ENCODE measurements around the gene OGFOD1. TPM values are rescaled to one million over a fixed set of nuclear protein-coding genes. Genes with fewer than 3 reads are reported as not detected.
"Not testable (repeated sequence)": the region's sequence is repeated elsewhere in the genome, so short reads cannot be mapped to it uniquely, and the experiment has no call there.

OGFOD1 gene
- total RNA-seq, 1 donor from 2014 or later: 79.7 TPM

DNA sequence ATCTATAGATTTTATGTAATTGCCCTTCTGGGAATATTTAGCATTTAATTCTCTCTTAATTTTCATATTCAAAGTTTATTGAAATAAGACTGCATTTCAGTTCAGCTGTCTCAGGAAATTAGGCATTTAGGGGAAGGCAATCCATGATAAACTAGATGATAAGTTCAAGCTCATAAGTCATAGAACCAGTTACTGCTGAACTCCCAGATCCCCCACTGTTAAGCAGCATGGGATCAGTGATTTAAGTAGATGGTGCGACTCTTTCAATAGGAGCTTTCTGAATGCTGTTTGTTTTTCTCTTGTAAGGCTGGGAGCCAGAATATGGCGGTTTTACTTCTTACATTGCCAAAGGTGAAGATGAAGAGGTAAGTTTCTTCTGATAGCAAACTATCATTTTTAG lies 23.8 kb downstream of the OGFOD1 start:
- H3K4me3 Mint-ChIP-seq (ENCODE audit: low read depth): no peak overlapping the region
- peaks cover 13% of the 10 kb centered on the region for H3K4me1 Mint-ChIP-seq (ENCODE audit: low read depth)
- H3K9me3 Mint-ChIP-seq: no peaks in the 10 kb centered on the region
- no peak overlapping the region for H3K27ac Mint-ChIP-seq
- H3K27me3 Mint-ChIP-seq (ENCODE audit: low read depth): no peaks in the 10 kb centered on the region
- intact Hi-C loops (cut with micrococcal nuclease): no loop called here
- DNase-seq (ENCODE audit: low spot score): no peak
- H3K36me3 Mint-ChIP-seq (ENCODE audit: low read depth): peaks cover 75% of the 10 kb centered on the region

DNA sequence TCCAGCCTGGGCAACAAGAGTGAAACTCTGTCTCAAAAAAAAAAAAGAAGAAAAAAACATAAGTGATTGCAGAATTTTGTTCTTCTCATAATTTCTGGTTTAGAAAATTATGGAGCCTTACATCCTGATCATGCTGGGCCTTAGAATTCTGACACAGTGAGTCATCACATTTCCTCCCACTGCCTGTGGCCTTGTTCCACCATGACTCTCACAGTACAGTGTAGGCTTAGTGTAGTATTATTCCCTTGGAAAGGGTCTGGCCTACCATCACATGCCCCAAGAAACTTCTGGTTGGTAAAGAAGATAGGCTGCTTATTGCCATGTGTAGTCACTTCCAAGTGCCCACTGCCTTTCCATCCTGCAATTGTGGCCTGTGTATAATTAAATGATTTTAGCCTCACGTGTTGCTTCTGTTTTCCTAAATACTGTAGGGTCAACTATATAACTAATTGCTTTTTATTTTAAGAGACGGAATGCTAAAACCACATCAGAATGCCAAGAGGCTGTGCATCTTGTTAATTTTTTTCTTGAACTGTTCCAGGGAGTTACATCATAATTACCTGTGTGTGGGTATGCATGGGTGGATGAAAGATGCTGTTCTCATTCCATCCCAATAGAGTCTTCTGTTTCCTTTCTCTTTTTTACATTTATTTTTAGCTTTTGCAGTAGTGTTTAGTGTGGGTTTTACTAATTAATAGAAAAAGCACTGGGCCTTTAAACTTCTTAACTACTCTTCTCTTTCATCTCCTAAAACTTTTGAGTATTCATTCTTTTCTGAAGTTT lies 25.9 kb downstream of the OGFOD1 start:
- no peaks in the 10 kb centered on the region for H3K9me3 Mint-ChIP-seq
- no peak overlapping the region for H3K4me3 Mint-ChIP-seq (ENCODE audit: low read depth)
- peaks cover 57% of the 10 kb centered on the region for H3K36me3 Mint-ChIP-seq (ENCODE audit: low read depth)
- peaks cover 13% of the 10 kb centered on the region for H3K4me1 Mint-ChIP-seq (ENCODE audit: low read depth)
- intact Hi-C loops (cut with micrococcal nuclease): no loop called here
- peak overlapping the region; percentile 46 for H3K27ac Mint-ChIP-seq
- no peaks in the 10 kb centered on the region for H3K27me3 Mint-ChIP-seq (ENCODE audit: low read depth)
- DNase-seq (ENCODE audit: low spot score): no peak

DNA sequence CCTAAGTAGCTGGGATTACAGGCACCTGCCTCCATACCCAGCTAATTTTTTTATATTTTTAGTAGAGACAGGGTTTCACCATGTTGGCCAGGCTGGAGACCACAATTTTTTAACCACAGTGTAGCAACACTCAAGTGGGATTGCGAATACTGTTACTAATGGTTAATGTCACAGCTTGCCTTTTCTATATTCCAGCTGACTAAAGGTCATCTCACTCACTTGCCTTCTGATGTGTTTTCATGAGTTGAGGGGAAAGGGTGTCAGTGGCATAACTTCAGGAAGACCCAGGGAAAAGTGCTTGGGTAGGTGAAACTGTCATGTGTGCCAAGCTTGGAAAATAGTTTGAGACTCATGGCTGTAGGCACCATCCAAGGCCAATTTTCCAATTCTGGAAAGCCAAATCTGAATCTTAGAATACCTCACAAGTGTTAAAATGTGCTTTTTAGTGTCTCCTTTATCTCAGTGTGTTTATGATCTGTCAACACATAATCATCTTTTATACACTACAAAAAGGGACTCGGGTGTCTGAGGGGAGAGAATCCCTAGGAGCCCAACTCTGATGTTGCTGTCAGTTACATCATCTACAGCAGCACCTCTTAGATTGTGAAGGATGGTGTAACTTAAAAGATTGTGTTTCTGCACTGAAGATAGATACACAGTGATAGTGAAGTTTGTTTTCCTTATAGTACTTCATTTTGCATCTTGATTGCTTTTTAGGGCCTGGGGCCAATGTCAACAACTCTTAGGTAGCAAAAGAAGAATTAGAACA lies 27.1 kb downstream of the OGFOD1 start:
- H3K27me3 Mint-ChIP-seq (ENCODE audit: low read depth): no peaks in the 10 kb centered on the region
- DNase-seq (ENCODE audit: low spot score): no peak
- H3K36me3 Mint-ChIP-seq (ENCODE audit: low read depth): peaks cover 45% of the 10 kb centered on the region
- peaks cover 13% of the 10 kb centered on the region for H3K4me1 Mint-ChIP-seq (ENCODE audit: low read depth)
- no peaks in the 10 kb centered on the region for H3K9me3 Mint-ChIP-seq
- H3K4me3 Mint-ChIP-seq (ENCODE audit: low read depth): no peak overlapping the region
- intact Hi-C loops (cut with micrococcal nuclease): no loop called here
- no peak overlapping the region for H3K27ac Mint-ChIP-seq

DNA sequence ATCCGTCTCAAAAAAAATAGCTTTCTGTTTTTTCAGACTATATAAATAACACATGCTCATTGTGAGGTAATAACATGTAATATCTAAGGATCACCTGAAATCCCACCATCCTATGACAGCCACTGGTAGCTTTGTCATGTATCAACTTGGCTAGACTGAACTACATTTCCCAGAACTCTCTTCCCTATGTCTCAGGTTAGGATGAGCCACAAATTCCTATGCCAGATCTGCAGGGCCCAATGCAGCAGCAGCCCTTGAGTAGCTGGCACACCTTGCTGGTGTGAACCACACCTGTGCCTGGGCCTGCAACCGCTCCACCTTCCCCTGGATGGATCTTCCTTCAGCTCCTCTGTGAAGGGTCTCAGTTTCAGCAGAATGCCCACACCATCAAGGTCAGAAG lies 28.1 kb downstream of the OGFOD1 start:
- Mint-ChIP-seq H3K27ac (no peak overlapping the region), H3K4me1 (ENCODE audit: low read depth) (peaks cover 13% of the 10 kb centered on the region), H3K36me3 (ENCODE audit: low read depth) (peaks cover 42% of the 10 kb centered on the region), H3K9me3 (no peaks in the 10 kb centered on the region), H3K27me3 (ENCODE audit: low read depth) (no peaks in the 10 kb centered on the region), H3K4me3 (ENCODE audit: low read depth) (no peak overlapping the region)
- intact Hi-C loops (cut with micrococcal nuclease): no loop called here
- no peak for DNase-seq (ENCODE audit: low spot score)

DNA sequence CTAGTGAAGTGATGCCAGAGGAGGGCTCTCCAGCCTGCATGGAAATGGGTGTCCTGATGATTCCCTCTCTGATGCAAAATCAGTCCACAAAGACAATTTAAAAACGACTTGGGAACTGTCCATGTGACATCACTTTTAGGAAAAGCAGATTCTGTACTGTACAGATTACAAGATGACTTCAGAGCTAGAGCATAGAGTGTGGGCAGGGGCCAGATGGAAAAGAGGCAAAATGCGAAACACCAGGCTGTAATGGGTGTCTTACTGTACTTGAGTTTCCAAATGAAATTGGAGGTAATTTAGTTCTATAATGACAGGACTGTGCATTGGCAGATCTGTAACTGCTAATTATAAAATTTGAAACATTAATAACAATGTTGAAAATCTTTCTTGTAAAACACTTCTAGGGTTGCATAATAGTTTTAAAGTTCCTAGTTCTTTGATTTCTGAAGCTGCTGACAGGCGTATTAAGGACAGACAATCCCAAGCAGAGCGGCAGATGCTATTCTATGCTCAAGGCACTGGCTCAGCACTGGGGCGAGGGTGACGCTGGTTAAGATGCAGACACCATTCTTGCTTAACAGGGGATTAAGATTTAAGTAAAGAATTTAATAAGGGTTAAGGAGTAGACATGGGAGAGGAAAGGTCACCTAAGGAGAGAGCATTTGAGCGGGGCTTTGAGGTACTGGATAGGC lies 29.6 kb downstream of the OGFOD1 start:
- no peak overlapping the region for H3K4me3 Mint-ChIP-seq (ENCODE audit: low read depth)
- DNase-seq (ENCODE audit: low spot score): no peak
- H3K36me3 Mint-ChIP-seq (ENCODE audit: low read depth): peaks cover 31% of the 10 kb centered on the region
- peaks cover 13% of the 10 kb centered on the region for H3K4me1 Mint-ChIP-seq (ENCODE audit: low read depth)
- no peak overlapping the region for H3K27ac Mint-ChIP-seq
- H3K27me3 Mint-ChIP-seq (ENCODE audit: low read depth): no peaks in the 10 kb centered on the region
- intact Hi-C loops (cut with micrococcal nuclease): no loop called here
- no peaks in the 10 kb centered on the region for H3K9me3 Mint-ChIP-seq

DNA sequence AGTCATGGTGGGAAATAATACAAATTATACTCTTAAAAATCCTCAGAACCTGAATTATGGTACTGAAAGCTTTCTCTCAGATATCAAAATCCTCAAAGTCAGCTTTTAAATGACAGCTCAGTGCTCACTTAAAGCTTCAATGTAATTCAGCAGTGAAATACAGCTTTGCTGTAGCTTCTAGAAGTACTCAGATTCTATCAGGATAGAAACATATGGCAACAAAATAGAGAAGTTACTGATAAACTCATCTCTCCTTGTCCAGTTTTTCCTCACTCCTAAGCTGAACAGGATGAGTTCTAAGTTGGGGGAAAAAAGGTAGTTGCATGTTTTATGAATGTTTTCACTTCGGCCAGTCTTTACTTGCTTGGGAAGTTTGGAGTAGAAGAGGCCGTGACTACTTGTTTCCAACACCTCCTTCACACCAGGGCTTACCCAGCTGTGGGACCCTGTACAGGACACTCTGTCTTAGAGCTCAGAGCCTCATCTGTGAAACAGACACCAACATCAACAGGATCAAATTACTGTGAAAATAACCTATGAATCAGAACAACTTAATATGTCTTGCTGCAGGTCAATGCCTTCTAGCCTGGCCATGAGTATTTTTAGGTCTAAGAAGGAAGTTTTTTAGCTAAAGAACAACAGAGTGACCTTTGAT lies 30.2 kb downstream of the OGFOD1 start:
- peaks cover 11% of the 10 kb centered on the region for H3K4me1 Mint-ChIP-seq (ENCODE audit: low read depth)
- no peak for DNase-seq (ENCODE audit: low spot score)
- H3K27ac Mint-ChIP-seq: no peak overlapping the region
- no peak overlapping the region for H3K4me3 Mint-ChIP-seq (ENCODE audit: low read depth)
- H3K9me3 Mint-ChIP-seq: peaks cover 3% of the 10 kb centered on the region
- H3K36me3 Mint-ChIP-seq (ENCODE audit: low read depth): peaks cover 27% of the 10 kb centered on the region
- intact Hi-C loops (cut with micrococcal nuclease): no loop called here
- H3K27me3 Mint-ChIP-seq (ENCODE audit: low read depth): no peaks in the 10 kb centered on the region

DNA sequence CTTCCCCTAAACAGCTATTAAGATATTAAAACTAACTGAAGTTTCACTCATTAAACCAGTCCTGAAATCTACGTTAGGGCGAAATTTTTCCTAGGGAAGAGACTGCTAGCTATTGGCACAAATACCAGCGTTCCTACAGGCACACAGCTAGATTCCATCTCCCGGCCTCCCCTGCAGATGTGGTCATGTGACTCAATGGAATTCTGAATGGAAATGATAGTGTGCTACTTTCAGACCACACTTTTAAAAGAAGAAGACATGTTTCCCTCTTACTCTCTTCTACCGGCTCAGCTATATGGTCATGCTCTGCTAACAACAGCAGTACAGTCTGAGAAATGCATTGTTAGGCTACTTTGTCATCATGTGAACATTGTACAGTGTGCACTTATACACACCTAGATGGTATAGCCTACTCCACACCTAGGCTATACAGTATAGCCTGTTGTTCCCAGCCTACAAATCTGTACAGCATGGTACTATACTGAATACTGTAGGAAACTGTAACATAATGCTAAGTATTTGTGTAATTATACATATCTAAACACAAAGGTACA lies 31.4 kb downstream of the OGFOD1 start:
- H3K27ac Mint-ChIP-seq: no peak overlapping the region
- H3K36me3 Mint-ChIP-seq (ENCODE audit: low read depth): peaks cover 18% of the 10 kb centered on the region
- intact Hi-C loops (cut with micrococcal nuclease): no loop called here
- H3K9me3 Mint-ChIP-seq: peaks cover 3% of the 10 kb centered on the region
- no peak for DNase-seq (ENCODE audit: low spot score)
- H3K4me1 Mint-ChIP-seq (ENCODE audit: low read depth): peaks cover 4% of the 10 kb centered on the region
- no peak overlapping the region for H3K4me3 Mint-ChIP-seq (ENCODE audit: low read depth)
- H3K27me3 Mint-ChIP-seq (ENCODE audit: low read depth): no peaks in the 10 kb centered on the region

DNA sequence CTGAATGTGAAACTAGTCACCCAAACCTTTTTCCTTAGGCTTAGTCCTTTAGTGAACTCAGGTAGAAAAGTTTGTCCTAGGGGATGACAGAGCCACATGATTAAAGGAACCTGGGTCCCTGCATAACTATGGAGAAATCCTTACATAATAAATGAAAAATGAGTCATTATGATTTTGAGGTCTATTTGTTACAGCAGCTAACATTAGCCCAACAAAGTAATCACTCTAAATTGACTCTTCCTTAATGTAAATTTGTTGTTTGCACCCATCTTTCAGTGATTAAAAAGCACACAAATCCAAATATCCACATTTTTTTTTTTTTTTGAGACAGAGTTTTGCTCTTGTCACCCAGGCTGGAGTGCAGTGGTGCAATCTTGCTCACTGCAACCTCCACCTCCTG lies 32.0 kb downstream of the OGFOD1 start:
- Mint-ChIP-seq H3K36me3 (ENCODE audit: low read depth) (peaks cover 14% of the 10 kb centered on the region), H3K9me3 (peaks cover 3% of the 10 kb centered on the region), H3K27me3 (ENCODE audit: low read depth) (no peaks in the 10 kb centered on the region), H3K27ac (no peak overlapping the region), H3K4me1 (ENCODE audit: low read depth) (peaks cover 4% of the 10 kb centered on the region), H3K4me3 (ENCODE audit: low read depth) (no peak overlapping the region)
- DNase-seq (ENCODE audit: low spot score): no peak
- intact Hi-C loops (cut with micrococcal nuclease): no loop called here

DNA sequence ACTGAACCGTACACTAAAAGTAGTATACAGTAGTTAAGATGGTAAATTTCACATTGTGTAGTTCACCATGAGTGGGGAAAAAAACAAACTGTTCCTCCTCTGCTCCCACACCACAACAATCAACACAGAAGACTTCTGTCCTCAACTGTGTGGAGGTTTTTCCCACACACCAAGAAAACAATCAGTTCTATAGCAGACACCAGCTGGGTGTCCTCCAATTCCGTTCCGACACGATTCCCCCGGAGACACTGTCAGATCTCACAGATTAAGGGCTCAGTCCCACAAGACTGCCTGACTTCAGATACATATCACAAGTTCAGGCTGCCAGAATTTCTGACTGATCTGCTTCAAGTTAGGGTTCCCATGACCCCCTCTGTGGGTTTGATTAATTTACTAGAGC lies 36.7 kb downstream of the OGFOD1 start:
- intact Hi-C loops (cut with micrococcal nuclease): no loop called here
- Mint-ChIP-seq H3K4me3 (ENCODE audit: low read depth) (no peak overlapping the region), H3K36me3 (ENCODE audit: low read depth) (peaks cover 7% of the 10 kb centered on the region), H3K27me3 (ENCODE audit: low read depth) (no peaks in the 10 kb centered on the region), H3K4me1 (ENCODE audit: low read depth) (no peaks in the 10 kb centered on the region), H3K27ac (no peak overlapping the region), H3K9me3 (peaks cover 3% of the 10 kb centered on the region)
- DNase-seq (ENCODE audit: low spot score): no peak

DNA sequence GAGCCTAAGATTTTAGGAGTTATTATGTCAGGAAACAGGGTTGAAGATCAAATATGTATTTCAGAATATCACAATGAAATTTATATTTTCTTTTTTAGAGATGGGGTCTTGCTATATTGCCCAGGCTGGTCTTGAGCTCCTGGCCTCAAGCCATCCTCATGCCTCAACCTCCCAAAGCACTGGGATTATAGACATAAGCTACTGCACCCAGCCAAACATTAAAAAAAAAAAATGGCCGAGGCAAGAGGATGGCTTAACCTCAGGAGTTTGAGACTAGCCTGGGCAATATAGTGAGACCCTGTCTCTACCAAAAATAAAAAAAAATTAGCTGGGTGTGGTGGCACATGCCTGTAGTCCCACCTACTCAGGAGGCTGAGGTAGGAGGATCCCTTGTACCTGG lies 37.5 kb downstream of the OGFOD1 start:
- H3K4me3 Mint-ChIP-seq (ENCODE audit: low read depth); DNase-seq (ENCODE audit: low spot score); intact Hi-C loops (cut with micrococcal nuclease); H3K36me3 Mint-ChIP-seq (ENCODE audit: low read depth); H3K9me3 Mint-ChIP-seq; H3K27ac Mint-ChIP-seq; H3K4me1 Mint-ChIP-seq (ENCODE audit: low read depth); H3K27me3 Mint-ChIP-seq (ENCODE audit: low read depth): not testable (repeated sequence)

DNA sequence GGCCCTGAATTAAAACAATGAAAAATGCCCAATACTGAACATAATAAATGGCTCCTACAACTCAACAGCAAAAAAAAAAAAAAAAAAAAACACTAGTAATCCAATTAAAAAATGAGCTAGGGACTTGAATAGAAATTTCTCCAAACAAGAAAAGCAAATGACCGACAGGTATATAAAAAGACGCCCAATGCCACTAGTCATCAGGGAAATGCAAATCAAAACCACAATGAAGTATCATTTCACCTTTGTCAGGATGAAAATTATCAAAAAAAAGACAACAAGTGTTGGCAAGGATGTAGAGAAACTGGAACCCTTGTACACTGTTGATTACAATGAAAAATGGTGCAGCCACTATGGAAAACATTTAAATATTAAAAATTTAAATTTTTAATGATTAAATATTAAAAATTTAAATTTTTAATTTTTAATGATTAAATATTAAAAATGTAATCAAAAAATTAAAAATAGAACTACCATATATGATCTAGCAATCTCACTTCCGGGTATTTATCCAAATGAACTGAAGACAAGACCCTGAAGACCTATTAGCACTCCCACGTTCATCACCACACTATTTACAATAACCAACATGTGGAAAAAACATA lies 40.4 kb downstream of the OGFOD1 start:
- H3K4me1 Mint-ChIP-seq (ENCODE audit: low read depth): no peaks in the 10 kb centered on the region
- H3K4me3 Mint-ChIP-seq (ENCODE audit: low read depth): no peak overlapping the region
- no peaks in the 10 kb centered on the region for H3K27me3 Mint-ChIP-seq (ENCODE audit: low read depth)
- H3K36me3 Mint-ChIP-seq (ENCODE audit: low read depth): no peaks in the 10 kb centered on the region
- H3K9me3 Mint-ChIP-seq: no peaks in the 10 kb centered on the region
- intact Hi-C loops (cut with micrococcal nuclease): no loop called here
- DNase-seq (ENCODE audit: low spot score): no peak
- no peak overlapping the region for H3K27ac Mint-ChIP-seq

DNA sequence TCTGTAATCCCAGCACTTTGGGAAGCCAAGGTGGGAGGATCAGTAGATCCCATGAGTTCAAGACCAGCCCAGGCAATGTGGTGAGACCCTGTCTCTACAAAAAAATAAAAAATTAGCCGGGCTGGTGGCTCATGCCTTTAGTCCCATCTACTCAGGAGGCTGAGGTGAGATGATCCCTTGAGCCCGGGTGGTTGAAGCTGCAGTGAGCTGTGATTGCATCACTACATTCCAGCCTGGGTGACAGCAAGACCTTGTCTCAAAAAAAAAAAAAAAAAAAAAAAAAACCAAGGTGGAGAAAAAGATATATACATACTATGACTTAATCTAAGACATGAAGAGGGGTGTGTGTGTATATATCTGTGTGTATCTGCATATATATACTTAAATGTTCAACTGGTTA lies 41.8 kb downstream of the OGFOD1 start:
- H3K27ac Mint-ChIP-seq: no peak overlapping the region
- intact Hi-C loops (cut with micrococcal nuclease): no loop called here
- H3K4me1 Mint-ChIP-seq (ENCODE audit: low read depth): no peaks in the 10 kb centered on the region
- no peak for DNase-seq (ENCODE audit: low spot score)
- H3K36me3 Mint-ChIP-seq (ENCODE audit: low read depth): peaks cover 4% of the 10 kb centered on the region
- no peaks in the 10 kb centered on the region for H3K27me3 Mint-ChIP-seq (ENCODE audit: low read depth)
- no peak overlapping the region for H3K4me3 Mint-ChIP-seq (ENCODE audit: low read depth)
- no peaks in the 10 kb centered on the region for H3K9me3 Mint-ChIP-seq

All from activated T-helper 2 cell treated with anti-CD3 and anti-CD28 coated beads, Interferon-gamma antibody, Interleukin-2, Interleukin-4, amounts not matched to agents 10 μg/mL and 5 μg/mL and 100 μg/mL, durations not matched to agents 14 hours and 24 hours and 36 hours (primary cell).